GM21360 (cell line): ENCODE measurements around the gene LPP.

Experiments
- ATAC-seq: cut with Tn5 transposase; IDR thresholded peaks from one replicate; pipeline ENCODE4 v1.9.1; 2021; ENCODE audit warnings: mild to moderate bottlenecking, moderate library complexity; ENCODE audit not compliant: unreplicated experiment

Gene LPP

GRCh38 chr3:188533612-188534357, 379.8 kb downstream of the LPP start:
- no peak for ATAC-seq

- ATAC-seq, result no peak
Observed at GRCh38 chr3:188534633-188535032, 380.7 kb downstream of the LPP start.

- no peak for ATAC-seq
Observed at GRCh38 chr3:188537606-188538005, 383.6 kb downstream of the LPP start.

- ATAC-seq, result no peak
Observed at GRCh38 chr3:188539037-188539436, 385.1 kb downstream of the LPP start.

- no peak for ATAC-seq
Observed at GRCh38 chr3:188539631-188540194, 385.8 kb downstream of the LPP start.

GRCh38 chr3:188542196-188542595, 388.2 kb downstream of the LPP start:
- ATAC-seq, result no peak

- ATAC-seq, result no peak
Observed at GRCh38 chr3:188544012-188544411, 390.1 kb downstream of the LPP start.

GRCh38 chr3:188546835-188547670, 393.1 kb downstream of the LPP start:
- no peak for ATAC-seq

GRCh38 chr3:188553569-188553968, 399.6 kb downstream of the LPP start:
- no peak for ATAC-seq

GRCh38 chr3:188554404-188554803, 400.4 kb downstream of the LPP start:
- no peak for ATAC-seq

GRCh38 chr3:188557235-188557634, 403.3 kb downstream of the LPP start:
- ATAC-seq, result no peak

GRCh38 chr3:188558343-188559071, 404.6 kb downstream of the LPP start:
- no peak for ATAC-seq

- no peak for ATAC-seq
Observed at GRCh38 chr3:188559072-188559429, 405.1 kb downstream of the LPP start.

- ATAC-seq, result no peak
Observed at GRCh38 chr3:188559856-188560255, 405.9 kb downstream of the LPP start.

GRCh38 chr3:188562144-188562543, 408.2 kb downstream of the LPP start:
- ATAC-seq, result no peak

- ATAC-seq, result no peak
Observed at GRCh38 chr3:188567478-188568195, 413.7 kb downstream of the LPP start.

- no peak for ATAC-seq
Observed at GRCh38 chr3:188568736-188569135, 414.8 kb downstream of the LPP start.

- ATAC-seq, result no peak
Observed at GRCh38 chr3:188571531-188572095, 417.7 kb downstream of the LPP start.

GRCh38 chr3:188573291-188573940, 419.5 kb downstream of the LPP start:
- no peak for ATAC-seq

GRCh38 chr3:188573956-188574355, 420.0 kb downstream of the LPP start:
- no peak for ATAC-seq
